ENCODE measurements around the gene STYXL1. TPM values are rescaled to one million over a fixed set of nuclear protein-coding genes. Genes with fewer than 3 reads are reported as not detected.

STYXL1 gene
- total RNA-seq, 1 experiment from 2014 or later = 30.5 TPM

Small RNA genes within 50 kb of the gene (small RNA-seq; reads per million reads assigned to genes)
- not detected for gene RNU6-863P

Other genes with a start within 250 kb of the STYXL1 start
- gene CCL24, start 234.2 kb downstream of the STYXL1 start, total RNA-seq (2014; rRNA removed; shearing (Covaris generic); ENCODE audit: low replicate concordance) = not detected in 2 replicates
- gene RHBDD2, start 169.0 kb downstream of the STYXL1 start, total RNA-seq (2014; rRNA removed; shearing (Covaris generic); ENCODE audit: low replicate concordance) = 35.2 and 35.5 TPM in 2 replicates
- 19.8 and 38.9 TPM in 2 replicates for gene POR, start 132.8 kb downstream of the STYXL1 start, total RNA-seq (2014; rRNA removed; shearing (Covaris generic); ENCODE audit: low replicate concordance)
- gene TMEM120A, start 53.4 kb downstream of the STYXL1 start, total RNA-seq (2014; rRNA removed; shearing (Covaris generic); ENCODE audit: low replicate concordance) = 32.8 and 35.6 TPM in 2 replicates
- 142 TPM in 2 replicates for gene MDH2, start 106 bp upstream of the STYXL1 start, total RNA-seq (2014; rRNA removed; shearing (Covaris generic); ENCODE audit: low replicate concordance)
- gene SRRM3, start 153.9 kb upstream of the STYXL1 start, total RNA-seq (2014; rRNA removed; shearing (Covaris generic); ENCODE audit: low replicate concordance) = not detected in 2 replicates